Left lung (tissue), 10 donors: ENCODE data around the gene CNMD. TPM values are rescaled to one million over a fixed set of nuclear protein-coding genes. Genes with fewer than 3 reads are reported as not detected.
"Not testable (repeated sequence)": the region's sequence is repeated elsewhere in the genome, so short reads cannot be mapped to it uniquely, and the experiment has no call there.

ENCODE experiments used
- ATAC-seq: fragments of 200-7000 bp; cut with Tn5 transposase; one replicate; pipeline ENCODE4 v1.9.1; 2020; ENCODE audit warnings: moderate library complexity
- DNase-seq, 4 donors: peaks; one replicate each; pipeline ENCODE4 v3.0.0-alpha.2; 2013 to 2020
- H3K27ac ChIP-seq, 2 donors: fragments of 200-600 bp; sonication (generic) in 1 of 2; one replicate each; pipeline versions ENCODE4 v1.5.0 to v1.8.0; 2020 to 2021
- H3K27me3 ChIP-seq, 2 donors: fragments of 200-600 bp; sonication (generic) in 1 of 2; one replicate each; pipeline versions ENCODE4 v1.5.0 to v1.8.0; 2020 to 2021
- H3K36me3 ChIP-seq, 2 donors: fragments of 200-600 bp; sonication (generic) in 1 of 2; one replicate each; pipeline versions ENCODE4 v1.5.0 to v1.8.0; 2020 to 2021
- H3K4me1 ChIP-seq, 2 donors: fragments of 200-600 bp; one replicate each; pipeline ENCODE4 v1.8.0; 2021
- H3K4me3 ChIP-seq, 2 donors: fragments of 200-600 bp; sonication (generic) in 1 of 2; one replicate each; pipeline versions ENCODE4 v1.5.0 to v1.8.0; 2020 to 2021; ENCODE audit warnings: mild to moderate bottlenecking in 1 of 2
- H3K9me3 ChIP-seq, 2 donors: fragments of 200-600 bp; sonication (generic) in 1 of 2; one replicate each; pipeline versions ENCODE4 v1.5.0 to v1.8.0; 2020 to 2021
- CTCF ChIP-seq, 2 donors: fragments of 200-600 bp; sonication (generic) in 1 of 2; IDR thresholded peaks; one replicate each; pipeline versions ENCODE4 v1.5.0 to v1.8.0; 2021; ENCODE audit warnings: antibody characterized with exemption in 2 of 2
- intact Hi-C, 2 donors: fragments of 100-400 bp; cut with DNase I; formaldehyde crosslinking; loops; one replicate each; pipeline versions ENCODE4 v1.11.2 to v1.14.2; 2022
- polyA plus RNA-seq, 6 donors: library from polyadenylated mRNA; unstranded; fragments of 120-200 nt; gene quantifications; one replicate each; pipeline ENCODE4 v1.2.1, GENCODE V29; 2013; ENCODE audit not compliant: insufficient read length in 6 of 6
- total RNA-seq, 2 donors: library from RNA; stranded (reverse); fragmentation: NEBNext Ultra II Directional; extraction: Animal tissue kit (Norgen Biotek cat#: 25700); gene quantifications; one replicate each; pipeline ENCODE4 v1.2.1, GENCODE V29; 2021
- donor health status: DM: no; HTN: yes; CAD: no.
- donor health status: DM: no; HTN: no; CAD: no.

CNMD gene
- total and polyA plus RNA-seq, 8 donors, result 5.1 to 9.6 (median 7.2) TPM; not detected in 2

GRCh38 chr13:52713894-52714293 is 25.7 kb downstream of the CNMD start:
- Histone ChIP-seq H3K4me3 (no peak overlapping the region), H3K4me1 (peaks cover 0 to 6% of the 10 kb centered on the region in 2 donors), H3K36me3 (no peaks in the 10 kb centered on the region), H3K27me3 (no peaks in the 10 kb centered on the region), H3K27ac (no peak overlapping the region), H3K9me3 (no peaks in the 10 kb centered on the region)
- TF ChIP-seq CTCF (IDR thresholded peaks at IDR 0.05), result no peak
- ATAC-seq (peak; percentile 79), DNase-seq (peak in 1 of 4 donors; percentile 61)
- intact Hi-C loops, result no loop called here

- Histone ChIP-seq H3K9me3 (no peaks in the 10 kb centered on the region), H3K27ac (no peak overlapping the region), H3K4me1 (peaks cover 0 to 6% of the 10 kb centered on the region in 2 donors), H3K27me3 (no peaks in the 10 kb centered on the region), H3K4me3 (no peak overlapping the region), H3K36me3 (no peaks in the 10 kb centered on the region)
- ATAC-seq (no peak), DNase-seq (no peak)
- intact Hi-C loops, result no loop called here
- no peak for TF ChIP-seq CTCF (IDR thresholded peaks at IDR 0.05)
Observed at GRCh38 chr13:52712385-52712784, 27.2 kb downstream of the CNMD start.

GRCh38 chr13:52711286-52711685 is 28.3 kb downstream of the CNMD start:
- Histone ChIP-seq H3K27me3 (no peaks in the 10 kb centered on the region), H3K27ac (no peak overlapping the region), H3K4me3 (no peak overlapping the region), H3K36me3 (no peaks in the 10 kb centered on the region), H3K4me1 (peaks cover 0 to 6% of the 10 kb centered on the region in 2 donors), H3K9me3 (no peaks in the 10 kb centered on the region)
- intact Hi-C loops, result no loop called here
- ATAC-seq (no peak), DNase-seq (no peak)
- no peak for TF ChIP-seq CTCF (IDR thresholded peaks at IDR 0.05)

GRCh38 chr13:52708266-52708665 is 31.4 kb downstream of the CNMD start:
- ATAC-seq, DNase-seq, intact Hi-C loops, H3K4me1 ChIP-seq, H3K27ac ChIP-seq, H3K36me3 ChIP-seq, H3K9me3 ChIP-seq, H3K27me3 ChIP-seq, H3K4me3 ChIP-seq: not testable (repeated sequence)

GRCh38 chr13:52707375-52707774 is 32.2 kb downstream of the CNMD start:
- Histone ChIP-seq H3K9me3 (no peaks in the 10 kb centered on the region), H3K4me3 (no peak overlapping the region), H3K27ac (no peak overlapping the region), H3K4me1 (no peaks in the 10 kb centered on the region), H3K27me3 (no peaks in the 10 kb centered on the region), H3K36me3 (no peaks in the 10 kb centered on the region)
- no peak for TF ChIP-seq CTCF (IDR thresholded peaks at IDR 0.05)
- no peak for ATAC-seq
- DNase-seq, result no peak
- intact Hi-C loops, result no loop called here

GRCh38 chr13:52706081-52706480 is 33.5 kb downstream of the CNMD start:
- no peaks in the 10 kb centered on the region for H3K27me3 ChIP-seq
- intact Hi-C loops, result no loop called here
- no peak overlapping the region for H3K27ac ChIP-seq
- H3K36me3 ChIP-seq, result no peaks in the 10 kb centered on the region
- TF ChIP-seq CTCF (IDR thresholded peaks at IDR 0.05), result no peak
- no peak for DNase-seq
- H3K9me3 ChIP-seq, result no peaks in the 10 kb centered on the region
- no peak overlapping the region for H3K4me3 ChIP-seq
- no peaks in the 10 kb centered on the region for H3K4me1 ChIP-seq
- ATAC-seq, result no peak
